Measurements from ENCODE around the gene EQTN. TPM values are rescaled to one million over a fixed set of nuclear protein-coding genes. Genes with fewer than 3 reads are reported as not detected.

Gene EQTN
- total RNA-seq, 6 donors from 2014 or later, result 0.34 to 0.40 TPM; not detected in 4

GRCh38 chr9:27278374-27278773 is 18.6 kb downstream of the EQTN start:
- Histone ChIP-seq H3K4me3 (no peak overlapping the region), H3K27ac (no peak overlapping the region), H3K27me3 (no peaks in the 10 kb centered on the region), H3K36me3 (no peaks in the 10 kb centered on the region), H3K4me1 (peaks cover 0 to 12% (median 3%) of the 10 kb centered on the region in 4 donors), H3K9me3 (no peaks in the 10 kb centered on the region)
- DNase-seq (no peak), ATAC-seq (ENCODE audit: low FRiP score in 2 of 2) (no peak)
- TF ChIP-seq POLR2A (IDR thresholded peaks at IDR 0.05) (no peak), CTCF (IDR thresholded peaks at IDR 0.05) (no peak), EP300 (IDR thresholded peaks at IDR 0.05) (no peak), POLR2AphosphoS5 (IDR thresholded peaks at IDR 0.05) (no peak)
- WGBS, 2 donors, result 81% methylated on average over 1 of the region's 1 CpG

- no peaks in the 10 kb centered on the region for H3K27me3 ChIP-seq
- WGBS, 2 donors, result 40 to 46% methylated on average over 12 of the region's 12 CpGs
- H3K4me3 ChIP-seq, result no peak overlapping the region
Observed at GRCh38 chr9:27276193-27277030, 20.5 kb downstream of the EQTN start.

GRCh38 chr9:27273186-27273585 is 23.8 kb downstream of the EQTN start:
- ATAC-seq (ENCODE audit: low FRiP score in 2 of 2), result no peak
- H3K4me1 ChIP-seq, result peaks cover 0 to 9% (median 0%) of the 10 kb centered on the region in 4 donors
- TF ChIP-seq EP300 (IDR thresholded peaks at IDR 0.05), result no peak
- no peak for TF ChIP-seq POLR2A (IDR thresholded peaks at IDR 0.05)
- no peak for TF ChIP-seq POLR2AphosphoS5 (IDR thresholded peaks at IDR 0.05)
- no peak for TF ChIP-seq CTCF (IDR thresholded peaks at IDR 0.05)
- no peak overlapping the region for H3K27ac ChIP-seq
- no peaks in the 10 kb centered on the region for H3K9me3 ChIP-seq
- H3K27me3 ChIP-seq, result no peaks in the 10 kb centered on the region
- no peak overlapping the region for H3K4me3 ChIP-seq
- DNase-seq, result no peak
- H3K36me3 ChIP-seq, result no peaks in the 10 kb centered on the region
- WGBS, 2 donors, result 84 to 97% methylated on average over 1 of the region's 1 CpG

More at GRCh38 chr9:27276193-27277030, 20.5 kb downstream of the EQTN start:
- peak in 1 of 2 donors; percentile 13 for DNase-seq
- TF ChIP-seq CTCF (IDR thresholded peaks at IDR 0.05) (peak; percentile 62 to 78 (median 72)), EP300 (IDR thresholded peaks at IDR 0.05) (no peak)
- H3K27ac ChIP-seq, result no peak overlapping the region
- peaks cover 0 to 12% (median 2%) of the 10 kb centered on the region in 4 donors for H3K4me1 ChIP-seq
- no peaks in the 10 kb centered on the region for H3K9me3 ChIP-seq
- H3K36me3 ChIP-seq, result no peaks in the 10 kb centered on the region
- peak in 1 of 2 donors; percentile 79 for ATAC-seq (ENCODE audit: low FRiP score in 2 of 2)

- peaks cover 0 to 9% (median 0%) of the 10 kb centered on the region in 4 donors for H3K4me1 ChIP-seq
- WGBS, 2 donors, result 94 to 95% methylated on average over 2 of the region's 2 CpGs
- no peaks in the 10 kb centered on the region for H3K36me3 ChIP-seq
- H3K9me3 ChIP-seq, result no peaks in the 10 kb centered on the region
- TF ChIP-seq POLR2AphosphoS5 (IDR thresholded peaks at IDR 0.05) (no peak), CTCF (IDR thresholded peaks at IDR 0.05) (no peak), POLR2A (IDR thresholded peaks at IDR 0.05) (no peak), EP300 (IDR thresholded peaks at IDR 0.05) (no peak)
- H3K4me3 ChIP-seq, result no peak overlapping the region
- DNase-seq (no peak), ATAC-seq (ENCODE audit: low FRiP score in 2 of 2) (no peak)
- H3K27me3 ChIP-seq, result no peaks in the 10 kb centered on the region
- no peak overlapping the region for H3K27ac ChIP-seq
Observed at GRCh38 chr9:27272103-27272502, 24.8 kb downstream of the EQTN start.
